ENCODE measurements around the gene MAP3K14.

MAP3K14 gene

GRCh38 chr17:45320931-45321461 is 4.2 kb upstream of the MAP3K14 start:
- Histone ChIP-seq H3K9me3 (ENCODE audit: control insufficient read depth, insufficient read depth, low read length) (no peaks in the 10 kb centered on the region), H3K4me3 (ENCODE audit: low read length) (no peak overlapping the region), H3K9me2 (replicated peaks; ENCODE audit: control insufficient read depth, low read length) (no peaks in the 10 kb centered on the region), H4K20me1 (ENCODE audit: control insufficient read depth, insufficient read depth, low read depth, low read length) (no peaks in the 10 kb centered on the region), H3K4me1 (ENCODE audit: control insufficient read depth, low read length) (peaks cover 13% of the 10 kb centered on the region), H3K36me3 (ENCODE audit: control insufficient read depth, low read length) (no peaks in the 10 kb centered on the region), H3K4me2 (ENCODE audit: low read length) (no peak overlapping the region), H3F3A (ENCODE audit: control insufficient read depth, insufficient read depth) (0 out of 2 replicates have a peak, but pooled peaks cover 2% of the 10 kb centered on the region), H3K79me2 (ENCODE audit: control insufficient read depth, low read length) (peaks cover 5% of the 10 kb centered on the region), H3K27me3 (ENCODE audit: control insufficient read depth, low read length) (peaks cover 12% of the 10 kb centered on the region), H3K27ac (ENCODE audit: low read depth, low read length) (no peak overlapping the region)
- TF ChIP-seq EZH2phosphoT487 (IDR thresholded peaks at IDR 0.05; ENCODE audit: borderline replicate concordance, low read length) (no peak), CTCF (IDR thresholded peaks at IDR 0.05; ENCODE audit: low read depth, low read length, poor library complexity, severe bottlenecking) (no peak)

- no peaks in the 10 kb centered on the region for H3K36me3 ChIP-seq (ENCODE audit: control insufficient read depth, low read length)
Observed at GRCh38 chr17:45320349-45320930, 3.6 kb upstream of the MAP3K14 start.

DNA sequence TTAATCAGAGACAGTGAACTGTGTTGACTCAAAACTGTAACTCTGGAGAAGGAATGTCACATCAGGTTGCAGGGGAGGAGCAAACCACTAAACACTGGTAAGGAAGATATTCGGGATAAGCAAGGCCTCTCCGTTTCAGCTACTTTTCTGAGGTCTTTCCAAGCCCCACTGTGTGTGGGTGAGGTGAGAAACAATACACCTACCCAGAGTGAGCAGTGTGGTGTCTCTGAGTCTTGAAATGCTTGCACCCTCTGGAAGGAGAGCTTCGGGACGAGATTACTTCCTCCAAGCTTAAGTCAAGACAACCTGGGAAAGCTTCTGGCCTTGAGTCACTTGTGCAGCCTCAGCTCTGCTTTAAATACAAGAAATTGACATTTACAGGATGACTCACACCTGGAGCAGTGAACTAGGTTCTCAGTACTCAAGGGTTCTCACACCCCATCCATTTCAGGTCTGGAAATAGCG is 2.5 kb upstream of the MAP3K14 start:
- Histone ChIP-seq H3K27ac (ENCODE audit: low read depth, low read length) (no peak overlapping the region), H3K4me2 (ENCODE audit: low read length) (no peak overlapping the region), H3K27me3 (ENCODE audit: control insufficient read depth, low read length) (peaks cover 12% of the 10 kb centered on the region), H4K20me1 (ENCODE audit: control insufficient read depth, insufficient read depth, low read depth, low read length) (no peaks in the 10 kb centered on the region), H3K9me2 (replicated peaks; ENCODE audit: control insufficient read depth, low read length) (no peaks in the 10 kb centered on the region), H3K9me3 (ENCODE audit: control insufficient read depth, insufficient read depth, low read length) (no peaks in the 10 kb centered on the region), H3F3A (ENCODE audit: control insufficient read depth, insufficient read depth) (peaks cover 16% of the 10 kb centered on the region), H3K4me1 (ENCODE audit: control insufficient read depth, low read length) (peaks cover 29% of the 10 kb centered on the region), H3K36me3 (ENCODE audit: control insufficient read depth, low read length) (no peaks in the 10 kb centered on the region), H3K79me2 (ENCODE audit: control insufficient read depth, low read length) (peaks cover 22% of the 10 kb centered on the region), H3K4me3 (ENCODE audit: low read length) (no peak overlapping the region)
- TF ChIP-seq EZH2phosphoT487 (IDR thresholded peaks at IDR 0.05; ENCODE audit: borderline replicate concordance, low read length) (no peak), CTCF (IDR thresholded peaks at IDR 0.05; ENCODE audit: low read depth, low read length, poor library complexity, severe bottlenecking) (no peak)

More at GRCh38 chr17:45320349-45320930, 3.6 kb upstream of the MAP3K14 start:
- Histone ChIP-seq H3K79me2 (ENCODE audit: control insufficient read depth, low read length) (peaks cover 11% of the 10 kb centered on the region), H3K27me3 (ENCODE audit: control insufficient read depth, low read length) (peaks cover 12% of the 10 kb centered on the region), H3K4me1 (ENCODE audit: control insufficient read depth, low read length) (peaks cover 17% of the 10 kb centered on the region), H4K20me1 (ENCODE audit: control insufficient read depth, insufficient read depth, low read depth, low read length) (no peaks in the 10 kb centered on the region), H3K4me3 (ENCODE audit: low read length) (no peak overlapping the region), H3K9me2 (replicated peaks; ENCODE audit: control insufficient read depth, low read length) (no peaks in the 10 kb centered on the region), H3F3A (ENCODE audit: control insufficient read depth, insufficient read depth) (peaks cover 8% of the 10 kb centered on the region; the same call in 1 of the 2 replicates), H3K9me3 (ENCODE audit: control insufficient read depth, insufficient read depth, low read length) (no peaks in the 10 kb centered on the region), H3K27ac (ENCODE audit: low read depth, low read length) (no peak overlapping the region), H3K4me2 (ENCODE audit: low read length) (no peak overlapping the region)
- no peak for TF ChIP-seq CTCF (IDR thresholded peaks at IDR 0.05; ENCODE audit: low read depth, low read length, poor library complexity, severe bottlenecking)
- TF ChIP-seq EZH2phosphoT487 (IDR thresholded peaks at IDR 0.05; ENCODE audit: borderline replicate concordance, low read length), result no peak

Data from DOHH2 (cell line).